GM21447 (cell line): ENCODE results near the gene MEGF6.

ENCODE experiments used
- ATAC-seq: cut with Tn5 transposase; IDR thresholded peaks from one replicate; pipeline ENCODE4 v1.9.1; 2021; ENCODE audit not compliant: unreplicated experiment

The MEGF6 gene

DNA sequence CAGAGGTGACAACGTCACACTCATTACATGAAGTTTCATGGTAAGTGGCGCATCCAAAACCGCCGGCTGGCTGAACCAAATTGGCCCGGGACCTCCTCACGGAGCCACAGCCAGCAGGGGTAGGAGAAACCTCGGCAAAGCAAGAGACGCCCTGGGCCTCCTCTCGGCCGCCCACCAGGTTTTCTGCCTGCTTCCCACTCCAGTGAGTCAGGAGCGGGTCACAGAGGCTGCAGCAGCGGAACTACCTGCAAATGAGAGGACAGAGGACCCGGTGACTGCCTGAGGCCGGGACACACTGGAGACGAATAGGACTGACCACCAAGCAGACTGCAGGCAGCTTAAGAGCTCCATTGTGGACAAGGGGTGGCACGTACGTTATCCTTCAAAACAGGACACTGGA lies 55.0 kb downstream of the MEGF6 start:
- no peak for ATAC-seq

DNA sequence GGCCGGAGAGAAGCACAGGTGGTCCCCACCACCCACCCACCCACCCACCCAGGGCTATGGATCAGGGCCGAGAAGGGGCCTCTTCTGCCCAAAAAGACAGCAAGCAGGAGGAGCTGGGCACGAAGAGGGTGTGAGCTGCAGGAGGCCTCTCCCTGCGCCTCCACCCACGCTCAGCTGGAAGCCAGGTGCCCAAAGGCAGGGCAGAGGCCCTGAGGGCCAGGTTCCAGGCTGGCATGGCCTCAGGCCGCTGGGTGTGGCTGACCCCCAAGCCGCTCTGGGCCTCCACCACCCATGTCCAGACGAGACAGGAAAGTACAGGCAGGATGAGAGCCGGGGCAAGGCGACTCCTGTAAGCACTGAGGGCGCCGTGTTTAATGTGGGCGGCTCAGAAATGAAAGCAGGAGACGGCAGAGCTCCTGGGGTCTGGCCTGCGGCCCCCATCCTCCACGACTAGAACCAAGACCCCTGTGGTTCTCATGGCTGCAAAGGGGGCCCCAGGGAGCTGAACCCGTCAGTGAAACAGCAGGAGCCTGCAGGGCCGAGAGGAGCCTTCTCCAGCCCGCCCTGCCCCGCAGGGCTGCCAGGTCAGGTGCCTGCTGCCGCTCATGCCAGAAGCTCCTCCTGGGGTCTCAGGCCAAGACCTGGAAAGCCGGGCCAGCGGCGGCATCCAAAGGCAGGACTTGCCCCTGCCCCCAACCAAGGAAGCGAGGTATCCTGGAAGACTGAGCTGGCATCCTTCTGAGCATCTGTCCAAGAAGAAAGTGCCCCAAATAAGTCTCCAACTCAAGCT lies 56.0 kb downstream of the MEGF6 start:
- ATAC-seq: no peak

DNA sequence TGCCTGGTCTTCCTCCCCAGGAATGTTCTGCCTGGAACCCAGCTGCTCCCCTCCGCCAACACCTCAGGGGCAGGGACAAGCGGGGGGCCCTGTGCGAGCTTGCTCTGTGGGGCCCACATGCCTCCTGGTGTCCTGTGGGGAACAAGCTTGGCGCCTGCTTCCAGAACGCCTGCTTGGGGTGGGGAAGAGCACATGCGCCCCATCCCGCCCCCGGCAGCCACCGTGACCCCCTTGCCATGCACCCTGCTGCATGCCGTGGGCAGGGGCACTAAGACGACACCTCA lies 57.4 kb downstream of the MEGF6 start:
- ATAC-seq: no peak

DNA sequence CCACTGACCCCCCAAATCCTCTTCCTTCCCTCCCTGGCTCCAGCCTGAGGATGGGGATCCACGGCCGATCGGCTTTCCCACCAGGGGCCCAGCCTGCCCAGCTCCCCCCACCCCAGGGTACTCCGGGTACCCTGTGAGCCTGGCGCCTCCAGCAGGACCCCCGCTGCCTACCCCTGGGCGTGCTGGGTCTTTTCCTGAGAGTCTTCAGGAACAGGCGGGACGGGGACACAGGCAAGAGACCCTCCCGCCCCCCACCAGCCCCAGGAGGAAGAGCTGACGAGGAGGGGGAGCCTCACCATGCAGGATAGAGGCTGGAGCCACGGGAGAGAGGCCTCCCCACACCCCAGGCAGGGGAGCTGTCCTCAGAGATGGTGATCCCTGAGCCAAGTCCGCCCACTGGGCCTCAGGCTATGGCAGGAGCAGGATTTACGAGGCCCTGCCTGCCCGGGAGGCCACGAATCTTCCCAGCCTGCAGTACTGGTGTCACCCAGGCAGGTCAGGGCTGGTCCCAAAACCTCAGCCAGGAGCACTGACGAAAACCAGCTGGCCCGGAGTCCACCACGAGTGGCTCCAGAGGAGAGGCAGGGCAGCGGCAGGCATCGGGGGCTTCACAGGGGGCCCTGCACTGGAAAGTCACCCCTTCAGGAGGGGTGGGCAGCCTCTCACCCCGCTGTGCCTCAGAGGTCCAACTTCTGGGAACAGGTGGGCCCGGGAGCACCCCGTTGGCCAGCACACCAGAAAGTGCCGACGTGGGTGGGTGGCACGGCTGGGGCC lies 58.0 kb downstream of the MEGF6 start:
- no peak for ATAC-seq

DNA sequence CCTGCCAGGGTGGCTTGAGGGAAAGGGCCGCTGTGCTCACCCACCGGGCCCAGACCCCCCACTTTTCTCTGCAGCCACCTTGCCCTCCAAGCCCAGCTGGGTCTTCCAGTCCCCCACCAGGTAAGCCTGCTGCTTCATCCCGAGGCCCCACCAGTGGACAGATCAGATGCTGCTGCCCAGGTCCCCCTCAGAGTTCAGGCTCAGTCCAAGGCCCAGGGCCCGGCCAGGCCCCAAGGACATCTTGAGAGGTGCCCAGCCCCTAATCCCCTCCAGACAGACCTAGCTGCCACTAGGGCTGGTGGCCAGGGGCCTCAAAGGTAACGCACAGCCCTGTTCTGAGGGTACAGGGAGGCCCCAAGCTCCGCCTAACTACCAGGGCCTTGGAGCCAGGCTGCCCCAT lies 58.6 kb downstream of the MEGF6 start:
- ATAC-seq: no peak

DNA sequence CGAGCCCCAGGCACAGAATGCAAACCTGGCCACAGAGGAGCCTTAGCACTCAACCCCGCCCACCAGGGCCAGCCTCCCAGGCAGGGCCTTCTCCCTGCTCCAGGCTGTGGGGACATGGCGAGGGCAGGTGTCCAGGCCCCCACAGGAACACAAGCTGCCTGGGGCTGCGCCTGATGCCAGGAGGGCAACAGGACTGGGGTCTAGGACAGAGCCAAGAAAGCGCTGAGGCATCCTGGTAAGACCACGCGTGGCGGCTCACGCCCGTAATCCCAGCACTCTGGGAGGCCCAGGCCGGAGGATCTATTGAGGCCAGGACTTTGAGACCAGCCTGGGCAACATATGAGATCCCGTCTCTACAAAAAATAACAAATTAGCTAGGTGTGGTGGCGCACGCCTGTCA lies 59.1 kb downstream of the MEGF6 start:
- no peak for ATAC-seq

- no peak for ATAC-seq
Observed at GRCh38 chr1:3551711-3552110, 59.6 kb downstream of the MEGF6 start.

- ATAC-seq: no peak
Observed at GRCh38 chr1:3551290-3551678, 60.0 kb downstream of the MEGF6 start.

DNA sequence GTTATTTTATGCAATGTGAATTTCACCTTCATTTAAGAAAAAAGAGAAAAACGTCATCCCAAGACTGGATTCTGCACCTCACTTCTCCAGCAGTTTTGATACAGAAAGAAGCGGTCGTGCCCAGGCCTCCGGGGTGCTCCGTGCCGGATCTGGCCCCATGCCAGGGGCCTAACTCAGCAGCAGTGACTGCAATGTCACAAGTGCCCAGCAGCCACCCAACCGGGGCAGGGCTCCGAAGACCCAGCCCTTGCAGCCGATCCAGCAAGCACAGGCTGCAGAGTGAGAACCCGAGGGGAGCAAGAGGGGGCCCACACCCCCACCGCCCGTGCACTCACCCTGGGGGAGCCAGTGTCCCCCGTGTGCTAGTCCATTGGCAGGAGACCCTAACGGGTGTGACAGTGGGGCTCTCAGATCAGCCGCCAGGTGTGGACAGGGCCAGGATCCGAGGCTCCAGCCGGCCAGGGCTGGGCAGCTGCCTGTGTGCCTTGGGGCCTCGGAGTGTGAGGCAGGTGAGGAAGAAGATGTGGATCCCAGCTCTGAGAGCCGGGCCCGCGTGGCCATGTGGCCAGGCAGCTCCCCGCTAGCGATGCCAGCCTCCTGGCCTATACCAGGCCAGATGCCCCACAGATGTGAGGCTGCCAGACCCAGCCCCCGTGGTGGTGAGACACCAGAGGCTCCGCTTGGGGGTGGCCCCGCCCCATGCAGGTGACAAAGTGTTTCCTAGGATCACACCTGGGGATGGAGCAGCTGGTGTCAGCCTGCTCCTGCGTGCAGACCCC lies 60.6 kb downstream of the MEGF6 start:
- no peak for ATAC-seq

DNA sequence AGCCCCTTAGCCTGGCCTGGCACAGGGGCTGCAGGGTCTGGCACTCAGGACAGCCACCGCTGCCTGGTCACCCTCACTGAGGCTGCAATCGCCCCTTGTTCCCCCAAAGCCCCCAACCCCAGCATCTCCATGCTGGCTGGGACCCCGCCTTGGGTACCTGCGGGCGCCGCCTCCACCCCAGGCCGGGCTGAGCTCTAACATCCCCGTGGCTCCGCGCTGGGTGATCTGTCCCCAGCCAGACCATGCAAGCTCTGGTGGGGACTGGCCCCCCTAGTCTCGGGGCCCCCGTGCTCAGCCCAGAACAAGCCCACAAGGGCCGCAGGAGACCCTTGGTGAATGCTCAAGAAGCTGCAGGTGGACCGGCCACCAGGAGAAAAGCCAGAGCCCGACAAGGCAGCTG lies 62.4 kb downstream of the MEGF6 start:
- ATAC-seq: no peak

DNA sequence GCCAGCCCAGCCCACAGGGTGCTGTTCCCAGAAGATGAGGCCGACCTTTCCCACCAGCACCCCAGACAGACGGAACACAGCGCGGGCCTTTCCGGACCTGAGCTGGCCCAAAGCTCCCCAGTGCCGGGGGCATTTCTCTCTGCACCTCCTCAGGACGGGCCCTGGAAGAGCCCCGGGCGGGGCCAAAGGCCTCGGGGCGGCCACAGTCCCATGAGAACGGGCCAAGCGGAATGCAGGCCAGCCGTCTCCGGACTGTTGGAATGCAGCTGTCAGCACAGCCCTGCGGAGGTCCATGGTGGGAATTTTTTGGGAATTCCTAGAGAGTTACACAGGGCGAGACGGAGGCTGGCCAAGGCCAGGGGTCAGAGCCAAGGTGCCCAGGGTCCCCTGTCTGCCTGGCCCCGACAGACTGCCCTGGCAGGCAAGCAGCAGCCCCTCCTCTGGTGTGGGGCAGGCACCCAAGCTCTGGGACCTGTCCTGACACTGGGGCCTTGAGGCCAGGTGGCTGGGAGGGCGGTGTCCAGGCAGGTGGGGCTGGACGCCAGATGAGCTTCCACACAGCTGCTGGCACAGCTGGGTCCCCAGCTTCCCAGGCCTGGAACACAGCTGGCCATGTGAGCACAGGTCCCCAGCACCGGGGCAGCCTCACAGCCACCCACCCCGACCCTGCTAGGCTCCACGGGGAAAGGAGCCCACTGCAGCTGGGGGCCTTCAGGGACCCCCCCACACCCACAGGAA lies 63.0 kb downstream of the MEGF6 start:
- ATAC-seq: no peak

GRCh38 chr1:3547055-3548005 lies 64.0 kb downstream of the MEGF6 start:
- no peak for ATAC-seq

DNA sequence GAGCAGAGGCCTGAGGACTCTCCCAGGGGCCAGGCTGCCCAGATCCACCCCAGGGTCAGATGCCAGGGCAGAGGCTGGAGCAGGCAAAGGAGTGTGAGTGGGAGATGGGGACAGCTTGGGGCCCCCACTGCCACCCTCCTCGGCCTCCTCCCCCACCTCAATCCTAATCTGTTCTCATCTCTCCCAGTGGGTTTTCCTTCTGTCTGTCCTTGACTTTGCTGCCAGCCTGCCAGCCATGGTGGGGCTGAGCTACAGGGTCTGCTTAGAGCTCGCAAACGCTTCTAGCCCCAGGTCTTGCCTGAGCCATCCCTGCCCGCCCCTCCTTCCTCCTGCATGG lies 65.3 kb downstream of the MEGF6 start:
- no peak for ATAC-seq

- no peak for ATAC-seq
Observed at GRCh38 chr1:3545363-3546047, 65.8 kb downstream of the MEGF6 start.

- ATAC-seq: no peak
Observed at GRCh38 chr1:3544040-3544977, 67.0 kb downstream of the MEGF6 start.

- no peak for ATAC-seq
Observed at GRCh38 chr1:3543076-3544039, 68.0 kb downstream of the MEGF6 start.

DNA sequence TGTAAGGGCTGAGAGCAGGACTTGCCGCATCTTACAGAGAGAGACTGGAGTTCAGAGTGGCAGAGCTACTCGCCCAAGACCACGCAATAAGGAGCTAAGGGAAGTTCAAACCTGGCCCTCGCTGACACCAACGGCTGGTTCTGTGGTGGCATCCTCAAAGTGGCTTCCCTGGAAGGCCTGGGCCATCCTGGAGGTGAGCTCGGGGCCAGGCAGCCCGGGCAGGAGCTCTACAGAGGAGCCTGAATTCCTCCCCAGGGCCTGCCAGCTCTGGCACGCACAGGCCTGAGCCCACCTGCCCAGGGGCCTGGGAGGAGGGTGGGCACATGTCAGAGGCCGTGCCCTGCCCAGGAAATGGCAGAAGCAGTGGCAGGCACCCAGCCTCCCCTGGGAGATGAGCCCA lies 68.6 kb downstream of the MEGF6 start:
- no peak for ATAC-seq

DNA sequence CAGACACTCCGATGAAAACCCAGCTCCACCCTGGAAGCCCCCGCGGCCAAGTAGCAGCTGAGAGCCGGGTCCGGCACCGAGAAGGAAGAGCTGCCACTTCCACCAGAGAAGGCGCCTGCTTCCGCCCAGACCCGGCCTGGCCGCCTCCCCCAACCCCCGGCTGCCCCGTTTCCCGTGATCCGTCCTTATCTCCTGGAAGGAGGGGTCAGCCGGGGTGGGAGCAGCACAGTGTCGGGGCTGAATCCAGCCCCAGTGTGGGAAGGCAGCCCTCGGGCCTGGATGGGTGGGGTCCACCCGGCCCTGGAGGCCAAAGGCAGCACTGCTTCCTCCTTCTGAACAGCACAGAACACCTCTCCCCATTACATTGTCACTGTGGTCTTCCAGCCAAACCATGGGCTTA lies 69.4 kb downstream of the MEGF6 start:
- no peak for ATAC-seq
